DLD1 (cell line): ENCODE measurements around the gene PAN3.

Experiments
- in situ Hi-C: cut with HindIII; loops from 2 replicates; pipeline ENCODE4 v1.10.0; 2017; ENCODE audit warnings: low sequenced_read_pairs

PAN3 gene

GRCh38 chr13:28329395-28330158 is 191.2 kb downstream of the PAN3 start:
- in situ Hi-C loops, result no loop called here

DNA sequence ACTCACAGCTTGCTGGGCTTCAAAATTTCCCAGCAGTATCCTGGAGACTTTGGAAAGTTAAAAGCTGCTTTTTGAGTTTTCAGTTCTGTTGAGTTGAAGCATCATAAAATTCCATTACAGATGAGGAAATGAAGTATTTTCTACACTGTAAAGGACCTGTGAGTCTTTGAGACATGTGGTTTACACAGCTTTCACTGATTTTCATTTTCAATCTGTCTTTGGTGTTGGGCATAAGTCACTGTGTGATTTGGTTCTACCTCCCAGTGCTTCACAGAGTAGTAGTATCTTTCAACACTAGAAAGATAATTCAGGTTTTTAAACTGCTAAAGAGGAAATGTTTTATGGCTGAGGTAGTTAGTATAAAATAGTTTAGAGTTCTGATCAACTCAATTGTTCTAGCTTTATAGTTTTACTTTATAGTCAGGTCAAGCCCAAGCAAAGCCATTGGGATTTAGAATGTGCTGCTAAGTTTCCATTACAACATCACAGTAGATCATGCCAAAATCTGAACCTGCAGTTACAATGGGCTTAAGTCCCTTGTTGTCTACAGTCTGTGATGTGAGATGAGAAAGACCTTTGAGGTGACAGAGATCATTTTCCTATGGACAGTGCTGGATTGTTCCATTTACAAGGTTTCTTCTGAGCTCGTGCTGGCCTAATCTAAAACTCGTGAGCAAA is 195.0 kb downstream of the PAN3 start:
- in situ Hi-C loops, result no loop called here

DNA sequence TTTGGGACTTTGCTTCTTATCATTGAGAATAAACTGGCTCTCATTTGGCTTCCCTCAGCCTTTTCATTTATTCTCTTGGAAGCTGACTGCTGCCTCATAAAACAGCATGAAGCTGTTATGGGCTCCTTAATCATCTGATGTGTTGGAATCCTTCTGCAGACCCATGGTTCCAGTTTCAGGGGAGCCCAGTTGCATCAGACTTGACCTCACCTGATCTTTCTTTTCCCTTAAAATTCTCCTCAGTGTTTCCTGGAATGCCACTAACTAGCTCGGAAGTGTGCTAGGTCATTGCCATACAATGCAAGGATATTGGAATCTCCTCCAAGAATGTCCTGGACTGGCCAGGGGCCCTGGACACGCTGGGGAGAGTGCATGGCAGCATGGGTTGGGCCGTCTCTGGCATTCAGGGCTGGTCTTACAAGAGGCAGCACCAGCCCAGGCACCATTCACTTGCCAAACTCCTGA is 197.9 kb downstream of the PAN3 start:
- in situ Hi-C loops, result no loop called here

DNA sequence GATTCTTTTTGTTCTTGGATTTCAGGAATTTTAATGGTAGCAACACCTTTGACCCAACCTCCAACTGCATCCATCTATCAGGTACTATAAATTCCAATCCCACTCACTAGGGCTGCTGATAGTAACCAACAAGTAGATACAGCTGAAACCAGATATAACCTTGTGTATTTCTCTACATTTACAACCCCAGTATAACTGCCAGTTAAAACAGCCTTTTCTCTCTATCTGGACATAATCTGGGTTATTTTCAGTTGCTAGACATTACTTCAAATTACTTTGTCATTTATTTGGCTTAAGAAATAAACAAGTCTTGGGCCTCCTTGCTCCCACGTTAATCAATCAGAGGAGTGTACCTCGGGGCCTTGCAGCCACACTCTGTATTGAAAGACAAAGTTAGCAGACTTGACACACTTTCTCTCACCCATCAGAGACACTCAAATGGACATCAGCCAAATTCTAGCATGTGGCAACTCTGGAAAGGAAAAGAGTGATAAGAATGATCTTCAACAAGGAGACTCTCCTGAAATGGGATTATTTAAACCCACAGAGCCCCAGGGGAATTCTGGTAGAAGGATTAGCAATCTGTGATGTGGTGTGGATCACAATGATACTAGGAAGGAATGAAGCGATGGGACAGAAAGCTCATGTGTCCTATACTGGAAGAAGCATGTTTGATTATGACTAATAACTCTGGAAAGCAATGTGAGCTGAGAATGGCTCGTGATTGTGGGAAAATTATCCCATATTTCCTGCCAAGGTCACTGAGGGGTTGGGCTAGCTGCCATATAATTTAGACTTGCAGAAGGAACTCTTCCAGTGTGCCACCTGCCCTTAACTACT is 199.0 kb downstream of the PAN3 start:
- in situ Hi-C loops, result no loop called here

DNA sequence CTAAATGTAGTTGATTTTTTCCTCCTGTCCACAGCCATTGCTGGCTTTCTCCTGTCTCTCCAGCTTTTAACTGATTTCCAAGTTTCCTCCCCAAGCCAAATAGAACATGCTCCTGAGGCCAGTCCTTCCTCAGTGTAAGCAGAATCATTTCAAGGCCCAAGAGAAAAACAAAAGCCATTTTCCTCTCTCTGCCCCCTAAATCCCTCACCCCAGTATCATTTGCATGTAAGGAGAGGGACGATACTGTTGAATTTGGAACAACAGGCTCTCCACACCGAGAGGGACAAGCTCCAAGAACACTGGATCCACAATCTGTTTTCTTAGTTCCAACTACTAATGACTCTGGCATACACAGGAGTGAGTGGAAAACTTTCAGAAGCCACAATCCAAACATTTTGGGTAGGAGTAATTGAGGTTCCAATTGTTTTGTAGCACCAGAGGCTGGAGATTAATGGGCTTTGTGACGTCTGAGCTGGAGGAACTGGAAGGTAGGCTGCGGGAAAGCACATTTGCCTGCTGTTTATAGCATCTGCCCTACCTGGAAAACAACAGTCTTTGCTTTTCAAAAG is 199.7 kb downstream of the PAN3 start:
- in situ Hi-C loops, result no loop called here

DNA sequence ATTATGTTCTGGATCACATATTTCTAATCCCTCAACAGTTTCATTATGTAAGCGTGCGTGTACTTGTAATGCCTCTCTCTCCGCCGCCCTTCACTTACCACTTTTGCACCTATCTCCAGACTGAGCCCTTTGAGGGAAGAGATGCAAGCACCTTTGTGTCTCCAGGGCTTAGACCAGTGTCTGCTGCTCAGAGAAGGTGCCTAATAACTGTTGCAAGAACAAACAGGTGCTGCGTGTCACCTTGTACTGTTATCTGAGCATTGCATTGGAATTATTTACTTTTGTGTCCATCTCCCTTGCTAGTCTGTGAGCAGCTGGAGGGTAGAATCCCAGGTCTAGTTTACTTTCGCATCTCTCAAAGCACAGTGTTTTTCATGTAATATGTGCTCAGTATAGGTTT is 200.4 kb downstream of the PAN3 start:
- in situ Hi-C loops, result no loop called here

DNA sequence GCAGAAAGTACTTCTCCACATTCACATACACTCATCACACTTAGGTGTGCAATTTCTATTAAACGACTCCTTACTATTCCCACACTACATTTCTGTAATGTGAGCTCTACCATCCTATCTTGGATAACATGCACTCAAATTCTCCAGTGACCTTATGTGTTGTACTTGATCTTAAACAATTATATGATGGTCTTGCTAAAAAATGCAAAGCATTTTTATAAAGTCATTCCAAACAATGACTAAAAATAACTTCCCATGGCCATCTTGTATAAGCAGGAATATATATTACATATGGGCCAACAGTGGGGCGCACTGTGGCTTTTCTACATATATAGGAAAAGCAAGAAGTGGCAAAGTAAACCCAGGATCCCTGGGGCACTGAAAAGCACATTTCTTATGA is 201.1 kb downstream of the PAN3 start:
- in situ Hi-C loops, result no loop called here

GRCh38 chr13:28340272-28340793 is 202.0 kb downstream of the PAN3 start:
- in situ Hi-C loops, result no loop called here

DNA sequence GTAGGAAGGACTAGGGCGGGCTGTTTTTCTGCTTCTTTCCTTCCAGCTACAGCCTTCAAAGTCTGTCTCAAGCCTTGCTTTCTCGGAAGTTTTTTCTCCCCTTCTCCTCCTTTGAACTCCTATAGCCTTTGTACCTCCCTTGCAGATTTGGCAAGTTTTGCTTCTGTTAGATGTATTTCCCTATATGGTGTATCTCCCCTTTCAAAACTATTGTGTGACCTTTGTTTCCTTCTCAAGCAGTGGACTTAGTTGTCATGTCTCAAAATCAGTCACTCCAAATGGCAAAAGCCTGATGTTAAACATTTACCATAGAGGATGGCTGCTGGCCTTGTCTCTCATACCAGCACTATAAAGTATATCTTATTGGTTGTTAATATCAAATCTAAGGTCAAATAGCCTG is 203.9 kb downstream of the PAN3 start:
- in situ Hi-C loops, result no loop called here

DNA sequence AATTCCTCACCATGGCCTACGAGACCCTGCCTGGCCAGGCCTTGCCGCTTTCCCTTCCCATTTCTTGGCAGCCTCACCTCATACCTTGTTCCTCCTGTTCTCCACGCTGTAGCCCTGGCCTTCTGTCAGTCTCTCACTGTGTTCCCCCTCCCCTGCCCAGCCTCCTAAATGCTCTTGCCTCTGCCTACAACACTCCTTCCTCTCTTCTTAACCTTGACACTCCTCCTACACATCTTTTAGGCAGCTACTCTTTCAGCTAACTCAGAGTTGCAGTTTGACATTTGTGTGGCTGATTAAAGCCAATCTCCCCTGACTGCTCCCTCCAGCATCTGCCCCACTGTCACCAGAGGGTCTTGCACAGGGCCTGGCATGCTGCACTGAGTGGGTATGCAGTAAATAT is 205.8 kb downstream of the PAN3 start:
- in situ Hi-C loops, result no loop called here
